WTC11 (cell line): ENCODE measurements around the gene GABRR2. TPM values are rescaled to one million over a fixed set of nuclear protein-coding genes. Genes with fewer than 3 reads are reported as not detected.

Experiments
- ATAC-seq: fragments of 200-7000 bp; cut with Tn5 transposase; 2 replicates; pipeline ENCODE4 v1.10.0; 2021; ENCODE audit warnings: mild to moderate bottlenecking, moderate library complexity
- CTCF ChIA-PET: fragments of 300-600 bp; sonication (Branson Sonifier 250); formaldehyde crosslinking; loops from one replicate; lab custom pipeline; 2021; ENCODE audit warnings: antibody characterized with exemption; lab: Charles Lee
- POLR2A ChIA-PET: fragments of 350-600 bp; sonication (Branson Sonifier 250); formaldehyde crosslinking; loops from one replicate; lab custom pipeline; 2021; ENCODE audit warnings: antibody characterized with exemption; lab: Charles Lee
- DNase-seq: peaks from one replicate; pipeline ENCODE4 v3.0.0; 2021; ENCODE audit warnings: low spot score
- H3K27ac Mint-ChIP-seq: 2 replicates; pipeline ENCODE4 v1.8.0; 2021; ENCODE audit warnings: mixed read lengths
- H3K27me3 Mint-ChIP-seq: 2 replicates; pipeline ENCODE4 v1.8.0; 2021; ENCODE audit warnings: low read depth, mild to moderate bottlenecking, moderate library complexity, mixed read lengths
- H3K36me3 Mint-ChIP-seq: 2 replicates; pipeline ENCODE4 v1.8.0; 2021; ENCODE audit warnings: mixed read lengths
- H3K4me1 Mint-ChIP-seq: 2 replicates; pipeline ENCODE4 v1.8.0; 2022; ENCODE audit warnings: mixed read lengths
- H3K4me3 Mint-ChIP-seq: 2 replicates; pipeline ENCODE4 v1.8.0; 2021; ENCODE audit warnings: mild to moderate bottlenecking, moderate library complexity, mixed read lengths
- H3K9me3 Mint-ChIP-seq: 2 replicates; pipeline ENCODE4 v1.8.0; 2021; ENCODE audit warnings: mixed read lengths
- ESRRA ChIP-seq: sonication (generic); formaldehyde crosslinking; IDR thresholded peaks from 2 replicates; pipeline ENCODE4 v1.8.1; 2022; ENCODE audit warnings: mild to moderate bottlenecking, missing genetic modification reagents, borderline replicate concordance
- ETV6 ChIP-seq: sonication (generic); formaldehyde crosslinking; IDR thresholded peaks from 2 replicates; pipeline ENCODE4 v1.8.1; 2022; ENCODE audit warnings: mild to moderate bottlenecking, missing genetic modification reagents
- FOXK1 ChIP-seq: sonication (generic); formaldehyde crosslinking; IDR thresholded peaks from 2 replicates; pipeline ENCODE4 v1.8.0; 2022; ENCODE audit warnings: mild to moderate bottlenecking, moderate library complexity, missing genetic modification reagents
- FOXP1 ChIP-seq: sonication (generic); formaldehyde crosslinking; IDR thresholded peaks from 2 replicates; pipeline ENCODE4 v1.8.0; 2022; ENCODE audit warnings: missing genetic modification reagents, mild to moderate bottlenecking, moderate library complexity, borderline replicate concordance
- GABPB1 ChIP-seq: sonication (generic); formaldehyde crosslinking; IDR thresholded peaks from 2 replicates; pipeline ENCODE4 v1.8.1; 2023; ENCODE audit warnings: mild to moderate bottlenecking, missing genetic modification reagents
- GTF2I ChIP-seq: fragments of 250-450 bp; sonication (Bioruptor Pico); conservative IDR thresholded peaks from 2 replicates; pipeline ENCODE4 v1.4.0; 2021; ENCODE audit warnings: mild to moderate bottlenecking
- IRF2 ChIP-seq: sonication (generic); formaldehyde crosslinking; IDR thresholded peaks from 2 replicates; pipeline ENCODE4 v1.8.0; 2022; ENCODE audit warnings: low read depth, missing genetic modification reagents, borderline replicate concordance
- JAZF1 ChIP-seq: fragments of 250-450 bp; sonication (Bioruptor Pico); IDR thresholded peaks from 2 replicates; pipeline ENCODE4 v1.9.0; 2021; ENCODE audit warnings: moderate library complexity, mild to moderate bottlenecking, inconsistent platforms
- NFYB ChIP-seq: sonication (generic); formaldehyde crosslinking; conservative IDR thresholded peaks from 2 replicates; pipeline ENCODE4 v1.8.0; 2022; ENCODE audit warnings: low read depth, missing genetic modification reagents
- RORB ChIP-seq: fragments of 250-450 bp; sonication (Bioruptor Pico); IDR thresholded peaks from 2 replicates; pipeline ENCODE4 v1.9.0; 2021; ENCODE audit warnings: mild to moderate bottlenecking
- SMAD3 ChIP-seq: sonication (generic); formaldehyde crosslinking; IDR thresholded peaks from 2 replicates; pipeline ENCODE4 v1.8.0; 2022; ENCODE audit warnings: missing genetic modification reagents, mild to moderate bottlenecking, borderline replicate concordance
- SMAD4 ChIP-seq: sonication (generic); formaldehyde crosslinking; IDR thresholded peaks from 2 replicates; pipeline ENCODE4 v1.8.0; 2022; ENCODE audit warnings: mild to moderate bottlenecking, missing genetic modification reagents
- SP1 ChIP-seq: sonication (generic); formaldehyde crosslinking; conservative IDR thresholded peaks from 2 replicates; pipeline ENCODE4 v1.8.1; 2022; ENCODE audit warnings: missing genetic modification reagents
- TCF7 ChIP-seq: sonication (generic); formaldehyde crosslinking; IDR thresholded peaks from 2 replicates; pipeline ENCODE4 v1.8.0; 2022; ENCODE audit warnings: mild to moderate bottlenecking, low read depth, missing genetic modification reagents, moderate library complexity
- ZBTB21 ChIP-seq: sonication (generic); formaldehyde crosslinking; IDR thresholded peaks from 2 replicates; pipeline ENCODE4 v1.8.1; 2023; ENCODE audit warnings: mild to moderate bottlenecking, missing genetic modification reagents, borderline replicate concordance
- ZNF121 ChIP-seq: sonication (generic); formaldehyde crosslinking; IDR thresholded peaks from 2 replicates; pipeline ENCODE4 v1.8.0; 2023; ENCODE audit warnings: missing genetic modification reagents
- ZNF219 ChIP-seq: sonication (generic); formaldehyde crosslinking; IDR thresholded peaks from 2 replicates; pipeline ENCODE4 v1.8.0; 2023; ENCODE audit warnings: missing genetic modification reagents, mild to moderate bottlenecking, borderline replicate concordance
- total RNA-seq: library from RNA; stranded (reverse); gene quantifications from 3 replicates; pipeline ENCODE4 v1.2.3, GENCODE V29; 2021
- TF ChIP-seq, protein P1 (sequence below): sonication (generic); formaldehyde crosslinking; IDR thresholded peaks from 2 replicates; pipeline ENCODE4 v1.8.1; 2022; ENCODE audit warnings: mild to moderate bottlenecking, moderate library complexity, missing genetic modification reagents
- TF ChIP-seq, protein P2 (sequence below): sonication (generic); formaldehyde crosslinking; IDR thresholded peaks from 2 replicates; pipeline ENCODE4 v1.8.0; 2022; ENCODE audit warnings: mild to moderate bottlenecking, missing genetic modification reagents
- TF ChIP-seq, protein P3 (sequence below): sonication (generic); formaldehyde crosslinking; IDR thresholded peaks from 2 replicates; pipeline ENCODE4 v1.8.0; 2022; ENCODE audit warnings: mild to moderate bottlenecking, missing genetic modification reagents
- TF ChIP-seq, protein P4 (sequence below): sonication (generic); formaldehyde crosslinking; IDR thresholded peaks from 2 replicates; pipeline ENCODE4 v1.8.0; 2023; ENCODE audit warnings: missing genetic modification reagents, mild to moderate bottlenecking, borderline replicate concordance
- TF ChIP-seq, protein P5 (sequence below): sonication (generic); formaldehyde crosslinking; IDR thresholded peaks from 2 replicates; pipeline ENCODE4 v1.8.0; 2023; ENCODE audit warnings: mild to moderate bottlenecking, missing genetic modification reagents
- TF ChIP-seq, protein P6 (sequence below): sonication (generic); formaldehyde crosslinking; IDR thresholded peaks from 2 replicates; pipeline ENCODE4 v1.8.1; 2023; ENCODE audit warnings: mild to moderate bottlenecking, moderate library complexity, missing genetic modification reagents

GABRR2 gene
- total RNA-seq, 1 experiment from 2014 or later = not detected

DNA sequence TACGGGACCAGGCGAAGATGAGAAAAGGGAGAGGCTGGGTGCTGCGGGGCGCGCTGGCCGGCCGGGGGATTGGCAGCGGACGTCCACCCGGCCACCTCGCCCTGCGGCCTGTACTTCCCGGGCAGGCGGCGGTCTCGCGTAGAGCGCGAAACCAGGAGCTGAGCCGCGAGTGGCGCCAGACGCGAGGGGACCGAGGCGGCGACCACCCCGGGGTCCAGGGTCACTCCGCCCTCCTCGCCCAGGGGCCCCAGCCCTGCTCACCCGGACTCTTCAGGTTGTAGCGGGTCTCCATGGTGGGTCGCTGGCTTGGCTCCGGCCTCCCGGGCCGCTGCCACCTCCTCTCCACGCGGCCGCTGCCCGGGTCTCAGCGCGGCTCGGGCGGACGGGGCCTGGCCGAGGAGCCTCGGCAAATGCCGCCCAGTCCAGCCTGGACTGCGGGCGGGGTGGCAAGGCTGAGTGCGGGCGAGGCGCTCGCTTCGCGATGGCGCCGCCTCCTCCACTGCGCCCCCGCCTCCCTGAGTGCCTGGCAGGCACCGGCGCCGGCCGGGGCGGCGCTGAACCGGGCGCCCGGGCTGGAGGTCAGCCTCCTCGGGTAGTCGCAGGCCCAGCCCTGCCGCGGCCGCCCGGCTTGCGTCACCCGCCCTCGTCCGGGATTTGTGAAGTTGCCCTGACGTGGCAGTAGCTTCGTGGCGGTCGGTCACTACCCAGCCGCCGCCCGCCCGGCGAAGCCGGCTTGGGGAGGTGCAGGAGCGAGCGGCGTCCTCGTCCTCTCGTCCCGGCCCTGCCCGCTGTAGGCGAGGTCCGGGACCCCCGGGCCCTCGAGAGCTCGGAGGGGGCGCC is 37.4 kb upstream of the GABRR2 start, which contains the start of gene UBE2J1:
Gene UBE2J1, minus strand, starts transcription at position 445 of the 840 bp plus-strand sequence. Its CDS starts 153 bp downstream, at position 292.
- ATAC-seq = peak; percentile 88
- no peaks in the 10 kb centered on the region for H3K36me3 Mint-ChIP-seq
- POLR2A ChIA-PET = interaction anchor here (0.6 to 1.3 kb wide), 3 partner anchors 41 to 209 kb away, joined by 3 to 5 read pairs (median 4); no protein-coding TSS in a partner anchor
- TF ChIP-seq, protein P1, sequence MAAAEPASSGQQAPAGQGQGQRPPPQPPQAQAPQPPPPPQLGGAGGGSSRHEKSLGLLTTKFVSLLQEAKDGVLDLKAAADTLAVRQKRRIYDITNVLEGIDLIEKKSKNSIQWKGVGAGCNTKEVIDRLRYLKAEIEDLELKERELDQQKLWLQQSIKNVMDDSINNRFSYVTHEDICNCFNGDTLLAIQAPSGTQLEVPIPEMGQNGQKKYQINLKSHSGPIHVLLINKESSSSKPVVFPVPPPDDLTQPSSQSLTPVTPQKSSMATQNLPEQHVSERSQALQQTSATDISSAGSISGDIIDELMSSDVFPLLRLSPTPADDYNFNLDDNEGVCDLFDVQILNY (CRISPR knock-in tag) = 0 out of 2 replicates have a peak, but pooled peaks have one; percentile 32
- peak; percentile 87; the same call in 1 of the 2 replicates for TF ChIP-seq ZNF219 (CRISPR knock-in tag)
- peak; percentile 72 for TF ChIP-seq ETV6 (CRISPR knock-in tag)
- TF ChIP-seq SMAD4 (CRISPR knock-in tag) = peak; percentile 74; the same call in 1 of the 2 replicates
- peak; percentile 95 for TF ChIP-seq GABPB1 (CRISPR knock-in tag)
- TF ChIP-seq SP1 (CRISPR knock-in tag) = peak; percentile 33; the same call in 1 of the 2 replicates
- TF ChIP-seq, protein P2, sequence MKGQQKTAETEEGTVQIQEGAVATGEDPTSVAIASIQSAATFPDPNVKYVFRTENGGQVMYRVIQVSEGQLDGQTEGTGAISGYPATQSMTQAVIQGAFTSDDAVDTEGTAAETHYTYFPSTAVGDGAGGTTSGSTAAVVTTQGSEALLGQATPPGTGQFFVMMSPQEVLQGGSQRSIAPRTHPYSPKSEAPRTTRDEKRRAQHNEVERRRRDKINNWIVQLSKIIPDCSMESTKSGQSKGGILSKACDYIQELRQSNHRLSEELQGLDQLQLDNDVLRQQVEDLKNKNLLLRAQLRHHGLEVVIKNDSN = 0 out of 2 replicates have a peak, but pooled peaks have one; percentile 30
- 0 out of 2 replicates have a peak, but pooled peaks have one; percentile 38 for TF ChIP-seq TCF7 (CRISPR knock-in tag)
- peak; percentile 38; the same call in 1 of the 2 replicates for TF ChIP-seq ZNF121 (CRISPR knock-in tag)
- TF ChIP-seq SMAD3 (CRISPR knock-in tag) = 0 out of 2 replicates have a peak, but pooled peaks have one; percentile 9
- TF ChIP-seq, protein P3, sequence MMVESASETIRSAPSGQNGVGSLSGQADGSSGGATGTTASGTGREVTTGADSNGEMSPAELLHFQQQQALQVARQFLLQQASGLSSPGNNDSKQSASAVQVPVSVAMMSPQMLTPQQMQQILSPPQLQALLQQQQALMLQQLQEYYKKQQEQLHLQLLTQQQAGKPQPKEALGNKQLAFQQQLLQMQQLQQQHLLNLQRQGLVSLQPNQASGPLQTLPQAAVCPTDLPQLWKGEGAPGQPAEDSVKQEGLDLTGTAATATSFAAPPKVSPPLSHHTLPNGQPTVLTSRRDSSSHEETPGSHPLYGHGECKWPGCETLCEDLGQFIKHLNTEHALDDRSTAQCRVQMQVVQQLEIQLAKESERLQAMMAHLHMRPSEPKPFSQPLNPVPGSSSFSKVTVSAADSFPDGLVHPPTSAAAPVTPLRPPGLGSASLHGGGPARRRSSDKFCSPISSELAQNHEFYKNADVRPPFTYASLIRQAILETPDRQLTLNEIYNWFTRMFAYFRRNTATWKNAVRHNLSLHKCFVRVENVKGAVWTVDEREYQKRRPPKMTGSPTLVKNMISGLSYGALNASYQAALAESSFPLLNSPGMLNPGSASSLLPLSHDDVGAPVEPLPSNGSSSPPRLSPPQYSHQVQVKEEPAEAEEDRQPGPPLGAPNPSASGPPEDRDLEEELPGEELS = peak; percentile 23; the same call in 1 of the 2 replicates
- TF ChIP-seq, protein P4, sequence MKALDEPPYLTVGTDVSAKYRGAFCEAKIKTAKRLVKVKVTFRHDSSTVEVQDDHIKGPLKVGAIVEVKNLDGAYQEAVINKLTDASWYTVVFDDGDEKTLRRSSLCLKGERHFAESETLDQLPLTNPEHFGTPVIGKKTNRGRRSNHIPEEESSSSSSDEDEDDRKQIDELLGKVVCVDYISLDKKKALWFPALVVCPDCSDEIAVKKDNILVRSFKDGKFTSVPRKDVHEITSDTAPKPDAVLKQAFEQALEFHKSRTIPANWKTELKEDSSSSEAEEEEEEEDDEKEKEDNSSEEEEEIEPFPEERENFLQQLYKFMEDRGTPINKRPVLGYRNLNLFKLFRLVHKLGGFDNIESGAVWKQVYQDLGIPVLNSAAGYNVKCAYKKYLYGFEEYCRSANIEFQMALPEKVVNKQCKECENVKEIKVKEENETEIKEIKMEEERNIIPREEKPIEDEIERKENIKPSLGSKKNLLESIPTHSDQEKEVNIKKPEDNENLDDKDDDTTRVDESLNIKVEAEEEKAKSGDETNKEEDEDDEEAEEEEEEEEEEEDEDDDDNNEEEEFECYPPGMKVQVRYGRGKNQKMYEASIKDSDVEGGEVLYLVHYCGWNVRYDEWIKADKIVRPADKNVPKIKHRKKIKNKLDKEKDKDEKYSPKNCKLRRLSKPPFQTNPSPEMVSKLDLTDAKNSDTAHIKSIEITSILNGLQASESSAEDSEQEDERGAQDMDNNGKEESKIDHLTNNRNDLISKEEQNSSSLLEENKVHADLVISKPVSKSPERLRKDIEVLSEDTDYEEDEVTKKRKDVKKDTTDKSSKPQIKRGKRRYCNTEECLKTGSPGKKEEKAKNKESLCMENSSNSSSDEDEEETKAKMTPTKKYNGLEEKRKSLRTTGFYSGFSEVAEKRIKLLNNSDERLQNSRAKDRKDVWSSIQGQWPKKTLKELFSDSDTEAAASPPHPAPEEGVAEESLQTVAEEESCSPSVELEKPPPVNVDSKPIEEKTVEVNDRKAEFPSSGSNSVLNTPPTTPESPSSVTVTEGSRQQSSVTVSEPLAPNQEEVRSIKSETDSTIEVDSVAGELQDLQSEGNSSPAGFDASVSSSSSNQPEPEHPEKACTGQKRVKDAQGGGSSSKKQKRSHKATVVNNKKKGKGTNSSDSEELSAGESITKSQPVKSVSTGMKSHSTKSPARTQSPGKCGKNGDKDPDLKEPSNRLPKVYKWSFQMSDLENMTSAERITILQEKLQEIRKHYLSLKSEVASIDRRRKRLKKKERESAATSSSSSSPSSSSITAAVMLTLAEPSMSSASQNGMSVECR (CRISPR knock-in tag) = peak; percentile 66; the same call in 1 of the 2 replicates
- TF ChIP-seq JAZF1 (CRISPR knock-in tag) = no peak
- TF ChIP-seq, protein P5, sequence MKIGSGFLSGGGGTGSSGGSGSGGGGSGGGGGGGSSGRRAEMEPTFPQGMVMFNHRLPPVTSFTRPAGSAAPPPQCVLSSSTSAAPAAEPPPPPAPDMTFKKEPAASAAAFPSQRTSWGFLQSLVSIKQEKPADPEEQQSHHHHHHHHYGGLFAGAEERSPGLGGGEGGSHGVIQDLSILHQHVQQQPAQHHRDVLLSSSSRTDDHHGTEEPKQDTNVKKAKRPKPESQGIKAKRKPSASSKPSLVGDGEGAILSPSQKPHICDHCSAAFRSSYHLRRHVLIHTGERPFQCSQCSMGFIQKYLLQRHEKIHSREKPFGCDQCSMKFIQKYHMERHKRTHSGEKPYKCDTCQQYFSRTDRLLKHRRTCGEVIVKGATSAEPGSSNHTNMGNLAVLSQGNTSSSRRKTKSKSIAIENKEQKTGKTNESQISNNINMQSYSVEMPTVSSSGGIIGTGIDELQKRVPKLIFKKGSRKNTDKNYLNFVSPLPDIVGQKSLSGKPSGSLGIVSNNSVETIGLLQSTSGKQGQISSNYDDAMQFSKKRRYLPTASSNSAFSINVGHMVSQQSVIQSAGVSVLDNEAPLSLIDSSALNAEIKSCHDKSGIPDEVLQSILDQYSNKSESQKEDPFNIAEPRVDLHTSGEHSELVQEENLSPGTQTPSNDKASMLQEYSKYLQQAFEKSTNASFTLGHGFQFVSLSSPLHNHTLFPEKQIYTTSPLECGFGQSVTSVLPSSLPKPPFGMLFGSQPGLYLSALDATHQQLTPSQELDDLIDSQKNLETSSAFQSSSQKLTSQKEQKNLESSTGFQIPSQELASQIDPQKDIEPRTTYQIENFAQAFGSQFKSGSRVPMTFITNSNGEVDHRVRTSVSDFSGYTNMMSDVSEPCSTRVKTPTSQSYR = 0 out of 2 replicates have a peak, but pooled peaks have one; percentile 44
- TF ChIP-seq, protein P6, sequence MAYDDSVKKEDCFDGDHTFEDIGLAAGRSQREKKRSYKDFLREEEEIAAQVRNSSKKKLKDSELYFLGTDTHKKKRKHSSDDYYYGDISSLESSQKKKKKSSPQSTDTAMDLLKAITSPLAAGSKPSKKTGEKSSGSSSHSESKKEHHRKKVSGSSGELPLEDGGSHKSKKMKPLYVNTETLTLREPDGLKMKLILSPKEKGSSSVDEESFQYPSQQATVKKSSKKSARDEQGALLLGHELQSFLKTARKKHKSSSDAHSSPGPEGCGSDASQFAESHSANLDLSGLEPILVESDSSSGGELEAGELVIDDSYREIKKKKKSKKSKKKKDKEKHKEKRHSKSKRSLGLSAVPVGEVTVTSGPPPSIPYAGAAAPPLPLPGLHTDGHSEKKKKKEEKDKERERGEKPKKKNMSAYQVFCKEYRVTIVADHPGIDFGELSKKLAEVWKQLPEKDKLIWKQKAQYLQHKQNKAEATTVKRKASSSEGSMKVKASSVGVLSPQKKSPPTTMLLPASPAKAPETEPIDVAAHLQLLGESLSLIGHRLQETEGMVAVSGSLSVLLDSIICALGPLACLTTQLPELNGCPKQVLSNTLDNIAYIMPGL = peak; percentile 97
- no peak for TF ChIP-seq IRF2 (CRISPR knock-in tag)
- TF ChIP-seq NFYB (CRISPR knock-in tag) = no peak
- TF ChIP-seq GTF2I (CRISPR knock-in tag) = no peak
- 0 out of 2 replicates have a peak, but pooled peaks have one; percentile 17 for TF ChIP-seq ESRRA (CRISPR knock-in tag)
- TF ChIP-seq RORB = no peak
- TF ChIP-seq FOXP1 (CRISPR knock-in tag) = peak; percentile 40; the same call in 1 of the 2 replicates
- TF ChIP-seq FOXK1 (CRISPR knock-in tag) = 0 out of 2 replicates have a peak, but pooled peaks have one; percentile 20
- peak; percentile 38; the same call in 1 of the 2 replicates for TF ChIP-seq ZBTB21 (CRISPR knock-in tag)

More for the DNA sequence above, 37.4 kb upstream of the GABRR2 start, which contains the start of gene UBE2J1:
- H3K27me3 Mint-ChIP-seq = peaks cover 43% of the 10 kb centered on the region
- H3K9me3 Mint-ChIP-seq = peaks cover 5% of the 10 kb centered on the region; the same call in 1 of the 2 replicates
- peak within 1 kb of the TSS; percentile 87 for H3K4me3 Mint-ChIP-seq
- peak within 1 kb of the TSS; percentile 38; the same call in 1 of the 2 replicates for H3K27ac Mint-ChIP-seq
- CTCF ChIA-PET = interaction anchor here (0.9 to 2.6 kb wide), 7 partner anchors 16 to 41 kb away, joined by 3 to 22 read pairs (median 4); no protein-coding TSS in a partner anchor
- DNase-seq = peak; percentile 84
- peaks cover 37% of the 10 kb centered on the region for H3K4me1 Mint-ChIP-seq
